CD14-positive monocyte (primary cell): ENCODE measurements around the gene HSD3B7. TPM values are rescaled to one million over a fixed set of nuclear protein-coding genes. Genes with fewer than 3 reads are reported as not detected.
"Not testable (repeated sequence)": the region's sequence is repeated elsewhere in the genome, so short reads cannot be mapped to it uniquely, and the experiment has no call there.

Experiments
- DNase-seq, 3 donors: peaks; one replicate each; pipeline ENCODE4 v3.0.0-alpha.2; 2011 to 2022
- H2AFZ ChIP-seq: 2 replicates; pipeline ENCODE4 v1.6.0; 2012; ENCODE audit warnings: mild to moderate bottlenecking, low read depth, low read length, inconsistent platforms; ENCODE audit not compliant: insufficient read depth, poor library complexity, severe bottlenecking
- H3K27ac ChIP-seq, 2 donors: 1 replicate in 1 of 2; 2 replicates in 1 of 2; pipeline ENCODE4 v1.5.1; 2012 to 2013; ENCODE audit warnings: low read length in 2 of 2, control low read depth in 1 of 2, inconsistent platforms in 1 of 2, low read depth in 1 of 2, mild to moderate bottlenecking in 1 of 2
- H3K27me3 ChIP-seq, 2 donors: one replicate each; pipeline versions ENCODE4 v1.6.0 to v1.6.1; 2011 to 2013; ENCODE audit warnings: low read length in 2 of 2; ENCODE audit not compliant: control insufficient read depth in 2 of 2, insufficient read depth in 2 of 2
- H3K36me3 ChIP-seq, 2 donors: replicated peaks in 1 of 2; 1 replicate in 1 of 2; 2 replicates in 1 of 2; pipeline versions ENCODE4 v1.5.1 to v1.6.1; 2012 to 2013; ENCODE audit warnings: low read length in 2 of 2, control low read depth in 1 of 2, inconsistent platforms in 1 of 2, mild to moderate bottlenecking in 1 of 2; ENCODE audit not compliant: insufficient read depth in 2 of 2, control insufficient read depth in 1 of 2
- H3K4me1 ChIP-seq, 2 donors: 1 replicate in 1 of 2; 2 replicates in 1 of 2; pipeline versions ENCODE4 v1.5.1 to v1.6.1; 2012 to 2013; ENCODE audit warnings: low read length in 2 of 2, control low read depth in 1 of 2, inconsistent platforms in 1 of 2, mild to moderate bottlenecking in 1 of 2, moderate library complexity in 1 of 2; ENCODE audit not compliant: insufficient read depth in 2 of 2, control insufficient read depth in 1 of 2
- H3K4me2 ChIP-seq: replicated peaks from 2 replicates; pipeline ENCODE3; 2012; ENCODE audit warnings: low read length, moderate library complexity, mild to moderate bottlenecking; ENCODE audit not compliant: poor library complexity, severe bottlenecking; ENCODE audit errors: extremely low read depth
- H3K4me3 ChIP-seq, 3 experiments: fragments of 200-600 bp in 1 of 3; sonication (generic) in 1 of 3; replicated peaks in 1 of 3; 1 replicate in 2 of 3; 2 replicates in 1 of 3; pipeline ENCODE4 v1.5.1; 2011 to 2013; ENCODE audit warnings: low read length in 3 of 3, mild to moderate bottlenecking in 3 of 3, control low read depth in 2 of 3, low read depth in 2 of 3, inconsistent platforms in 1 of 3, moderate library complexity in 1 of 3
- H3K79me2 ChIP-seq: 2 replicates; pipeline ENCODE4 v1.6.0; 2012; ENCODE audit warnings: mild to moderate bottlenecking, control low read depth, inconsistent platforms, low read length, moderate library complexity; ENCODE audit not compliant: insufficient read depth
- H3K9ac ChIP-seq: 2 replicates; pipeline ENCODE4 v1.6.0; 2017; ENCODE audit warnings: low read length, mild to moderate bottlenecking; ENCODE audit not compliant: insufficient read depth, poor library complexity, severe bottlenecking
- H3K9me3 ChIP-seq, 2 donors: replicated peaks in 1 of 2; 1 replicate in 1 of 2; 2 replicates in 1 of 2; pipeline versions ENCODE4 v1.5.1 to v1.6.1; 2012 to 2013; ENCODE audit warnings: low read length in 2 of 2, control low read depth in 1 of 2; ENCODE audit not compliant: control insufficient read depth in 1 of 2, insufficient read depth in 1 of 2
- H4K20me1 ChIP-seq: 2 replicates; pipeline ENCODE4 v1.6.0; 2012; ENCODE audit warnings: mild to moderate bottlenecking, low read length, control low read depth, moderate library complexity; ENCODE audit not compliant: insufficient read depth
- H3K27ac Mint-ChIP-seq, 7 donors: one replicate each; pipeline ENCODE4 v1.8.0; 2020; ENCODE audit warnings: mild to moderate bottlenecking in 7 of 7, mixed read lengths in 7 of 7, moderate library complexity in 6 of 7, inconsistent platforms in 2 of 7
- H3K27me3 Mint-ChIP-seq, 3 donors: one replicate each; pipeline ENCODE4 v1.8.0; 2021 to 2022; ENCODE audit warnings: low read depth in 3 of 3, mild to moderate bottlenecking in 3 of 3, mixed read lengths in 3 of 3, moderate library complexity in 3 of 3, inconsistent platforms in 1 of 3
- H3K36me3 Mint-ChIP-seq, 2 donors: one replicate each; pipeline ENCODE4 v1.8.0; 2020; ENCODE audit warnings: mixed read lengths in 2 of 2, inconsistent platforms in 1 of 2, mild to moderate bottlenecking in 1 of 2
- H3K4me1 Mint-ChIP-seq: one replicate; pipeline ENCODE4 v1.8.0; 2020; ENCODE audit warnings: mild to moderate bottlenecking, mixed read lengths
- H3K4me3 Mint-ChIP-seq, 2 donors: one replicate each; pipeline ENCODE4 v1.8.0; 2020; ENCODE audit warnings: mild to moderate bottlenecking in 2 of 2, mixed read lengths in 2 of 2, moderate library complexity in 1 of 2
- H3K9me3 Mint-ChIP-seq, 7 donors: one replicate each; pipeline ENCODE4 v1.8.0; 2020 to 2022; ENCODE audit warnings: mixed read lengths in 7 of 7, mild to moderate bottlenecking in 6 of 7, moderate library complexity in 6 of 7, inconsistent platforms in 2 of 7
- WGBS: methylation state at CpG from one replicate; pipeline ENCODE4 v1.1.5; 2013; ENCODE audit warnings: missing lambda C conversion rate; ENCODE audit not compliant: insufficient coverage; 5-methylcytosine and 5-hydroxymethylcytosine counted together
- intact Hi-C, 2 donors: fragments of 100-400 bp; cut with micrococcal nuclease; formaldehyde crosslinking; loops; one replicate each; pipeline versions ENCODE4 v1.15.0 to v1.15.1; 2023
- polyA plus RNA-seq, 3 donors: library from polyadenylated mRNA; depleted of rRNA in 1 of 3; unstranded in 2 of 3; stranded (reverse) in 1 of 3; fragments of 300-500 nt in 2 of 3; fragments of >200 nt in 1 of 3; fragmentation: Illumina TruSeq in 2 of 3; gene quantifications; 1 replicate in 2 of 3; 2 replicates in 1 of 3; pipeline ENCODE4 v1.2.3, GENCODE V29; 2012 to 2021
- TF ChIP-seq, protein P1 (sequence below): fragments of 200-600 bp; IDR thresholded peaks from one replicate; pipeline ENCODE4 v1.8.0; 2022; ENCODE audit warnings: antibody characterized with exemption, mild to moderate bottlenecking

HSD3B7 gene
- polyA plus RNA-seq, 3 donors: 0.89 to 4.3 (median 2.7) TPM

DNA sequence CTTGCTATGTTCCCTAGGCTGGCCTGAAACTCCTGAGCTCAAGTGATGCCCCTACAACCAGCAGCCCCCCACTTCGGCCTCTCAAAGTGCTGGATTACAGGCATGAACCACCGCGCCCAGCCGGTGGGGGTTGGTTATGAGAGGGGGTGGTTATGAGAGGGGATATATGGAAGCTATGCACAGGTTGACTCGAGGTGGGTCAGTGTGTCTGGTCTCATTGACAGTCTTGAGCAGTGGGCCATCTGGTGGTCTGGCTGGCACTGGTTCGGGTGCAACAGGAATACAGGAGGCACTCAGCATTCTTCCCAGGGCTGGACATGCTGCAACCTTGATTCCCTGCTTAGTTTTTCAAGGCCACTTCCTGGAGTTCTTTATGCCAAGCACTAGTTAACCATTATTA, 31.0 kb downstream of the HSD3B7 start:
- H3K79me2 ChIP-seq: no peaks in the 10 kb centered on the region
- peaks cover 7 to 13% of the 10 kb centered on the region in 2 donors for H3K27me3 ChIP-seq
- H3K27ac Mint-ChIP-seq: peak overlapping the region in 2 of 7 donors; percentile 3 to 46
- intact Hi-C loops: no loop called here
- H3K9me3 ChIP-seq: peaks cover 0 to 8% of the 10 kb centered on the region in 2 donors
- no peak overlapping the region for H3K4me3 ChIP-seq
- H3K36me3 ChIP-seq: no peaks in the 10 kb centered on the region
- H3K27me3 Mint-ChIP-seq: peaks cover 18 to 29% (median 22%) of the 10 kb centered on the region in 3 donors
- no peaks in the 10 kb centered on the region for H4K20me1 ChIP-seq
- H3K9ac ChIP-seq: no peak overlapping the region
- no peak overlapping the region for H2AFZ ChIP-seq
- H3K36me3 Mint-ChIP-seq: peaks cover 0 to 5% of the 10 kb centered on the region in 2 donors
- WGBS: 67% methylated on average over 5 of the region's 6 CpGs
- TF ChIP-seq, protein P1, sequence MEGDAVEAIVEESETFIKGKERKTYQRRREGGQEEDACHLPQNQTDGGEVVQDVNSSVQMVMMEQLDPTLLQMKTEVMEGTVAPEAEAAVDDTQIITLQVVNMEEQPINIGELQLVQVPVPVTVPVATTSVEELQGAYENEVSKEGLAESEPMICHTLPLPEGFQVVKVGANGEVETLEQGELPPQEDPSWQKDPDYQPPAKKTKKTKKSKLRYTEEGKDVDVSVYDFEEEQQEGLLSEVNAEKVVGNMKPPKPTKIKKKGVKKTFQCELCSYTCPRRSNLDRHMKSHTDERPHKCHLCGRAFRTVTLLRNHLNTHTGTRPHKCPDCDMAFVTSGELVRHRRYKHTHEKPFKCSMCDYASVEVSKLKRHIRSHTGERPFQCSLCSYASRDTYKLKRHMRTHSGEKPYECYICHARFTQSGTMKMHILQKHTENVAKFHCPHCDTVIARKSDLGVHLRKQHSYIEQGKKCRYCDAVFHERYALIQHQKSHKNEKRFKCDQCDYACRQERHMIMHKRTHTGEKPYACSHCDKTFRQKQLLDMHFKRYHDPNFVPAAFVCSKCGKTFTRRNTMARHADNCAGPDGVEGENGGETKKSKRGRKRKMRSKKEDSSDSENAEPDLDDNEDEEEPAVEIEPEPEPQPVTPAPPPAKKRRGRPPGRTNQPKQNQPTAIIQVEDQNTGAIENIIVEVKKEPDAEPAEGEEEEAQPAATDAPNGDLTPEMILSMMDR: no peak
- no peak overlapping the region for H3K27ac ChIP-seq
- no peak overlapping the region for H3K4me2 ChIP-seq
- peaks cover 10 to 18% (median 15%) of the 10 kb centered on the region in 7 donors for H3K9me3 Mint-ChIP-seq
- H3K4me1 Mint-ChIP-seq: peaks cover 3% of the 10 kb centered on the region
- no peak overlapping the region for H3K4me3 Mint-ChIP-seq
- DNase-seq: no peak
- H3K4me1 ChIP-seq: no peaks in the 10 kb centered on the region

DNA sequence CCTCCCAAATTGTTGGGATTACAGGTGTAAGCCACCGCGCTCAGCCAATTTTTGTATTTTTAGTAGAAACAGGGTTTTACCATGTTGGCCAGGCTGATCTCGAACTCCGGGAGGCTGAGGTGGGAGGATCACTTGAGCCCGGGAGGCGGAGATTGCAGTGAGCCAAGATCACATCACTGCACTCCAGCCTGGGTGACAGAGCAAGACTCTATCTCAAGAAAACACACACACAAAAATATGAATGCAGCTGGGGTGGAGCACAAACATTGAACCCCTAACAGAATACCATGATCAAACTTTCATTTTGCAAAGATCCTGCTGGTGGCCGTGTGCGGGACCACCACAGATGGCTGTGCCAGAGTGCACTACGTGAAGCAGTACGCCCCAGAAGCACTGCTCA, 32.7 kb downstream of the HSD3B7 start:
- H3K27ac ChIP-seq, H4K20me1 ChIP-seq, H3K9me3 ChIP-seq, H3K9ac ChIP-seq, H3K36me3 ChIP-seq, H3K27ac Mint-ChIP-seq, H3K79me2 ChIP-seq, H3K4me1 Mint-ChIP-seq, H3K9me3 Mint-ChIP-seq, H3K4me3 ChIP-seq, H3K4me3 Mint-ChIP-seq, intact Hi-C loops, DNase-seq, H2AFZ ChIP-seq, H3K4me2 ChIP-seq, H3K4me1 ChIP-seq, H3K36me3 Mint-ChIP-seq, H3K27me3 ChIP-seq: not testable (repeated sequence)
- H3K27me3 Mint-ChIP-seq: peaks cover 4 to 13% (median 10%) of the 10 kb centered on the region in 3 donors
- 96% methylated on average over 6 of the region's 10 CpGs for WGBS
